Esophagus muscularis mucosa (tissue), 4 donors: Measurements from ENCODE around the gene TEX48. TPM values are rescaled to one million over a fixed set of nuclear protein-coding genes. Genes with fewer than 3 reads are reported as not detected.

ENCODE experiments used
- DNase-seq: peaks from one replicate; pipeline ENCODE4 v3.0.0-alpha.2; 2017; ENCODE audit errors: extremely low spot score
- H3K27ac ChIP-seq, 4 donors: fragments of 200-600 bp; sonication (generic); replicated peaks in 1 of 4; 1 replicate in 3 of 4; 2 replicates in 1 of 4; pipeline ENCODE4 v1.5.1; 2016 to 2019; ENCODE audit warnings: mild to moderate bottlenecking in 1 of 4
- H3K27me3 ChIP-seq, 4 donors: fragments of 200-600 bp; sonication (generic); one replicate each; pipeline versions ENCODE4 v1.5.1 to v1.6.0; 2016 to 2019
- H3K36me3 ChIP-seq, 4 donors: fragments of 200-600 bp; sonication (generic); one replicate each; pipeline ENCODE4 v1.5.1; 2016 to 2019
- H3K4me1 ChIP-seq, 4 donors: fragments of 200-600 bp; sonication (generic); one replicate each; pipeline ENCODE4 v1.5.1; 2016 to 2019
- H3K4me3 ChIP-seq, 4 donors: fragments of 200-600 bp; sonication (generic); 1 replicate in 2 of 4; 2 replicates in 2 of 4; pipeline ENCODE4 v1.5.1; 2016 to 2019; ENCODE audit warnings: mild to moderate bottlenecking in 4 of 4, moderate library complexity in 1 of 4
- H3K9me3 ChIP-seq, 4 donors: fragments of 200-600 bp; sonication (generic); 1 replicate in 3 of 4; 2 replicates in 1 of 4; pipeline ENCODE4 v1.5.1; 2016 to 2019
- EP300 ChIP-seq: sonication (generic); formaldehyde crosslinking; IDR thresholded peaks from one replicate; pipeline ENCODE4 v1.6.1; 2017; ENCODE audit warnings: antibody characterized with exemption
- POLR2A ChIP-seq: fragments of 450-650 bp; IDR thresholded peaks from one replicate; pipeline ENCODE4 v1.6.1; 2017; ENCODE audit warnings: antibody characterized with exemption, moderate library complexity, mild to moderate bottlenecking, low read depth
- POLR2AphosphoS5 ChIP-seq, 2 donors: sonication (generic); formaldehyde crosslinking; IDR thresholded peaks; one replicate each; pipeline ENCODE4 v1.6.1; 2017; ENCODE audit warnings: antibody characterized with exemption in 2 of 2
- WGBS: methylation state at CpG from one replicate; pipeline ENCODE4 v1.1.5; 2018; 5-methylcytosine and 5-hydroxymethylcytosine counted together
- intact Hi-C: fragments of 100-400 bp; cut with DNase I; formaldehyde crosslinking; loops from one replicate; pipeline ENCODE4 v1.15.1; 2023
- total RNA-seq, 4 donors: library from RNA; depleted of rRNA; stranded (reverse); fragments of >200 nt; gene quantifications; one replicate each; pipeline versions ENCODE4 v1.1.0 to v1.2.1, GENCODE V29; 2016
- TF ChIP-seq, protein P1 (sequence below), 3 experiments: fragments of 200-600 bp in 2 of 3; fragments of 450-650 bp in 1 of 3; sonication (generic) in 2 of 3; IDR thresholded peaks; one replicate each; pipeline ENCODE4 v1.5.1; 2017 to 2019; ENCODE audit warnings: antibody characterized with exemption in 3 of 3, mild to moderate bottlenecking in 2 of 3, moderate library complexity in 1 of 3

The TEX48 gene
- total RNA-seq, 4 donors from 2014 or later, result not detected

DNA sequence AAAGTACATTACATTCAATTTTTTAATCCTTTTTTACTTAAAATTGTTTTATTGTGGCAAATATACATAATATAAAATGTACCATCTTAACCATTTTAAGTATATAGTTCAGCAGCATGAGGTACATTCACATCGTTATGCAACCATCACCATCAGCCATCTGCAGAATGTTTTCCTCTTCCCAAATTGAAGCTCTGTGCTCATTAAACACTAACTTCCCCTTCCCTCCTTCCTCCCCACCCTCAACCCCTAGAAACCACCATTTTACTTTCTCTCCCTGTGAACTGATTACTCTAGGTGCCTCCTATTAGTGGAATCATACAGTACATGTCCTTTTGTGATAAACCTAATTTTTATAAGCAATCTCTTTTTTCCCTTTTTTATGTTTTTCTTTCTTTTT lies 40.0 kb downstream of the TEX48 start:
- H3K36me3 ChIP-seq, result peaks cover 31 to 91% (median 58%) of the 10 kb centered on the region in 4 donors
- intact Hi-C loops, result no loop called here
- WGBS, result 76% methylated on average over 1 of the region's 1 CpG
- H3K4me1 ChIP-seq, result no peaks in the 10 kb centered on the region
- TF ChIP-seq, protein P1, sequence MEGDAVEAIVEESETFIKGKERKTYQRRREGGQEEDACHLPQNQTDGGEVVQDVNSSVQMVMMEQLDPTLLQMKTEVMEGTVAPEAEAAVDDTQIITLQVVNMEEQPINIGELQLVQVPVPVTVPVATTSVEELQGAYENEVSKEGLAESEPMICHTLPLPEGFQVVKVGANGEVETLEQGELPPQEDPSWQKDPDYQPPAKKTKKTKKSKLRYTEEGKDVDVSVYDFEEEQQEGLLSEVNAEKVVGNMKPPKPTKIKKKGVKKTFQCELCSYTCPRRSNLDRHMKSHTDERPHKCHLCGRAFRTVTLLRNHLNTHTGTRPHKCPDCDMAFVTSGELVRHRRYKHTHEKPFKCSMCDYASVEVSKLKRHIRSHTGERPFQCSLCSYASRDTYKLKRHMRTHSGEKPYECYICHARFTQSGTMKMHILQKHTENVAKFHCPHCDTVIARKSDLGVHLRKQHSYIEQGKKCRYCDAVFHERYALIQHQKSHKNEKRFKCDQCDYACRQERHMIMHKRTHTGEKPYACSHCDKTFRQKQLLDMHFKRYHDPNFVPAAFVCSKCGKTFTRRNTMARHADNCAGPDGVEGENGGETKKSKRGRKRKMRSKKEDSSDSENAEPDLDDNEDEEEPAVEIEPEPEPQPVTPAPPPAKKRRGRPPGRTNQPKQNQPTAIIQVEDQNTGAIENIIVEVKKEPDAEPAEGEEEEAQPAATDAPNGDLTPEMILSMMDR (IDR thresholded peaks at IDR 0.05), result no peak
- no peak for TF ChIP-seq EP300
- no peak for TF ChIP-seq POLR2A
- TF ChIP-seq POLR2AphosphoS5 (IDR thresholded peaks at IDR 0.05), result no peak
- H3K4me3 ChIP-seq, result no peak overlapping the region
- H3K27me3 ChIP-seq, result no peaks in the 10 kb centered on the region
- no peak overlapping the region for H3K27ac ChIP-seq
- DNase-seq, result no peak
- H3K9me3 ChIP-seq, result no peaks in the 10 kb centered on the region

DNA sequence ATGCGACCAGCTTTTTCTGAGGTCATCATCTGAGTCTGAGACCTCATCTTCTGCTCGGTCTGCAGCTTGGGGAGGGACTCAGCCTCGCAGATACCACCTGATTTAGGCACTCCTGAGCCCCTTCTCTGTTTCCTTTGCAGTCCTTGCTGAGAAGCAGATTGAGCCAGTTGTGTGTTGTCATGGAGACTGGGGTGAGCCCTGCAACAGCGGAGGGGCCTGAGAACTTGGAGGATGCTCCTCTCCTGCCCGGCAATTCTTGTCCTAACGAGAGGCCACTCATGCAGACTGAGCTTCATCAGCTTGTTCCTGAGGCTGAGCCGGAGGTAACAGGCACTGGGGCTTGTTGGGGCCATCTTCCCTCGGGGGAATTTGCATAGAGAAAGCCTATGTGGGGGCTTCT lies 43.6 kb downstream of the TEX48 start:
- no peak for DNase-seq
- no peaks in the 10 kb centered on the region for H3K27me3 ChIP-seq
- peaks cover 32 to 95% (median 64%) of the 10 kb centered on the region in 4 donors for H3K36me3 ChIP-seq
- H3K4me1 ChIP-seq, result no peaks in the 10 kb centered on the region
- intact Hi-C loops, result no loop called here
- TF ChIP-seq EP300, result no peak
- TF ChIP-seq POLR2A, result no peak
- TF ChIP-seq, protein P1 (IDR thresholded peaks at IDR 0.05), result no peak
- TF ChIP-seq POLR2AphosphoS5 (IDR thresholded peaks at IDR 0.05), result no peak
- no peak overlapping the region for H3K4me3 ChIP-seq
- no peak overlapping the region for H3K27ac ChIP-seq
- WGBS, result 92% methylated on average over 8 of the region's 8 CpGs
- H3K9me3 ChIP-seq, result no peaks in the 10 kb centered on the region

DNA sequence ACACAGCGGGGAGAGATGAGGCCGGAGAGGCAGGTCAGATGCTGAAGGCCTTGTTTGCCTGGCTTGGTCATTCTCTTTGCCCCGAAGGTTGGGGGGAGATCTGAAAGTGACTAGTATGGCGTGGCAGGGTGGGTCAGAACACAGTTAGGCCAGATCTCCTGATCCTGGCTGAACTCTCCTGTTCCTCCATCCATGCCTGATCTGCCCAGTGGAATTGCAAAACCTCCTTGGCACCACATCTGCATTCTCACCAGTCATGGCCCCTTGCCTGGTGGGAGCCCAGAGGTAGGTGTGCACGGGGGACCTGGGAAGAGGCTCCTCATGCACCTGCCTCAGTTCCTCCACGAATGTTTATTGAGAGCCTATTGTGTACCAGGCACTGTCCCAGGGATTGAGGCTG lies 47.6 kb downstream of the TEX48 start:
- Histone ChIP-seq H3K4me1 (no peaks in the 10 kb centered on the region), H3K9me3 (no peaks in the 10 kb centered on the region), H3K27ac (no peak overlapping the region), H3K4me3 (no peak overlapping the region), H3K27me3 (no peaks in the 10 kb centered on the region), H3K36me3 (peaks cover 33 to 98% (median 68%) of the 10 kb centered on the region in 4 donors)
- intact Hi-C loops, result no loop called here
- DNase-seq, result no peak
- 96% methylated on average over 6 of the region's 6 CpGs for WGBS
- TF ChIP-seq, protein P1 (IDR thresholded peaks at IDR 0.05), result no peak
- TF ChIP-seq POLR2AphosphoS5 (IDR thresholded peaks at IDR 0.05), result no peak
- TF ChIP-seq POLR2A, result no peak
- no peak for TF ChIP-seq EP300

- no peak overlapping the region for H3K27ac ChIP-seq
- H3K27me3 ChIP-seq, result no peaks in the 10 kb centered on the region
- H3K9me3 ChIP-seq, result no peaks in the 10 kb centered on the region
- intact Hi-C loops, result no loop called here
- no peak overlapping the region for H3K4me3 ChIP-seq
- TF ChIP-seq, protein P1 (IDR thresholded peaks at IDR 0.05), result no peak
- TF ChIP-seq POLR2AphosphoS5 (IDR thresholded peaks at IDR 0.05) (no peak), POLR2A (no peak), EP300 (no peak)
- 90% methylated on average over 11 of the region's 11 CpGs for WGBS
- DNase-seq, result no peak
- peaks cover 34 to 98% (median 68%) of the 10 kb centered on the region in 4 donors for H3K36me3 ChIP-seq
- H3K4me1 ChIP-seq, result no peaks in the 10 kb centered on the region
These were observed 48.4 kb downstream of the TEX48 start for GRCh38 chr9:114633438-114634089.

DNA sequence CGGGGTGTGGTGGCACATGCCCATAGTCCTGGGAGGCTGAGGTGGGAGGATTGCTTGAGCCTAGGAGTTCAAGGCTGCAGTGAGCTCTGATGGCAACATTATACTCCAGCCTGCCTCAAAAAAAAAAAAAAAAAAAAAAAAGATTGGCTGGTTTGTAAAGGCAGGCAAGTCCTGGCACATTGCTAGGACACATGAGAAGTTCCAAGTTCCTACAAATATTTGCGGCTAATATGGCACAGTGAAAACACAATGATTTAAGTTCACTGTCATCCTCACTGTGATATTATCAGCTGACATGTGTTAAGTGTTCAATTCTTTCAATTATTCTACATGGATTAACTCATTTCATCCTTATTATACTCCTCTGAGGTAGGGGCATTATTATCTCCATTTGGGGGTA lies 50.8 kb downstream of the TEX48 start:
- intact Hi-C loops, result no loop called here
- H3K4me1 ChIP-seq, result no peaks in the 10 kb centered on the region
- no peaks in the 10 kb centered on the region for H3K9me3 ChIP-seq
- peaks cover 43 to 98% (median 73%) of the 10 kb centered on the region in 4 donors for H3K36me3 ChIP-seq
- WGBS, result 0% methylated on average over 2 of the region's 2 CpGs
- no peak for DNase-seq
- no peak overlapping the region for H3K27ac ChIP-seq
- no peaks in the 10 kb centered on the region for H3K27me3 ChIP-seq
- no peak overlapping the region for H3K4me3 ChIP-seq
- no peak for TF ChIP-seq POLR2AphosphoS5 (IDR thresholded peaks at IDR 0.05)
- no peak for TF ChIP-seq EP300
- TF ChIP-seq, protein P1 (IDR thresholded peaks at IDR 0.05), result no peak
- TF ChIP-seq POLR2A, result no peak
